ENCODE results near the gene THRAP3. TPM values are rescaled to one million over a fixed set of nuclear protein-coding genes. Genes with fewer than 3 reads are reported as not detected.

The THRAP3 gene
- total and polyA plus RNA-seq, 9 of the 15 experiments (the other 6 are each of a cell fraction or from before 2014, with no cell fraction given), result 66.2 to 135 (median 113) TPM

- TF ChIP-seq HBP1 (CRISPR knock-in tag; IDR thresholded peaks at IDR 0.05) (no peak), PTBP1 (IDR thresholded peaks at IDR 0.05; ENCODE audit: low read depth, low read length) (no peak), CXXC5 (CRISPR knock-in tag; IDR thresholded peaks at IDR 0.05) (0 out of 2 replicates have a peak, but pooled peaks have one; percentile 39), ARHGAP35 (IDR thresholded peaks at IDR 0.05; ENCODE audit: partially characterized antibody) (no peak), ID3 (CRISPR knock-in tag; IDR thresholded peaks at IDR 0.05) (no peak), ID3 (tag; IDR thresholded peaks at IDR 0.05) (no peak), GABPB2 (CRISPR knock-in tag; conservative IDR thresholded peaks at IDR 0.05) (no peak), ZNF280A (IDR thresholded peaks at IDR 0.05; ENCODE audit: low read depth, partially characterized antibody) (no peak), ELF2 (CRISPR knock-in tag; IDR thresholded peaks at IDR 0.05) (no peak), MXD1 (CRISPR knock-in tag; IDR thresholded peaks at IDR 0.05; ENCODE audit: borderline replicate concordance, poor library complexity, severe bottlenecking) (no peak), RCOR1 (IDR thresholded peaks at IDR 0.05; ENCODE audit: borderline replicate concordance in 1 of 2, low read depth in 2 of 2, low read length in 2 of 2) (0 out of 4 replicates have a peak, but pooled peaks of 1 of the 2 experiments have one; percentile 21), NCOR1 (IDR thresholded peaks at IDR 0.05) (no peak), ILF3 (IDR thresholded peaks at IDR 0.05; ENCODE audit: borderline replicate concordance) (0 out of 2 replicates have a peak, but pooled peaks have one; percentile 66), ETV1 (tag; conservative IDR thresholded peaks at IDR 0.05; ENCODE audit: low read depth) (no peak), PTTG1 (tag; IDR thresholded peaks at IDR 0.05; ENCODE audit: low read depth) (no peak)
- TF ChIP-seq, protein P1, sequence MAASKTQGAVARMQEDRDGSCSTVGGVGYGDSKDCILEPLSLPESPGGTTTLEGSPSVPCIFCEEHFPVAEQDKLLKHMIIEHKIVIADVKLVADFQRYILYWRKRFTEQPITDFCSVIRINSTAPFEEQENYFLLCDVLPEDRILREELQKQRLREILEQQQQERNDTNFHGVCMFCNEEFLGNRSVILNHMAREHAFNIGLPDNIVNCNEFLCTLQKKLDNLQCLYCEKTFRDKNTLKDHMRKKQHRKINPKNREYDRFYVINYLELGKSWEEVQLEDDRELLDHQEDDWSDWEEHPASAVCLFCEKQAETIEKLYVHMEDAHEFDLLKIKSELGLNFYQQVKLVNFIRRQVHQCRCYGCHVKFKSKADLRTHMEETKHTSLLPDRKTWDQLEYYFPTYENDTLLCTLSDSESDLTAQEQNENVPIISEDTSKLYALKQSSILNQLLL (CRISPR knock-in tag; IDR thresholded peaks at IDR 0.05; ENCODE audit: borderline replicate concordance), result no peak
- TF ChIP-seq, protein P2, sequence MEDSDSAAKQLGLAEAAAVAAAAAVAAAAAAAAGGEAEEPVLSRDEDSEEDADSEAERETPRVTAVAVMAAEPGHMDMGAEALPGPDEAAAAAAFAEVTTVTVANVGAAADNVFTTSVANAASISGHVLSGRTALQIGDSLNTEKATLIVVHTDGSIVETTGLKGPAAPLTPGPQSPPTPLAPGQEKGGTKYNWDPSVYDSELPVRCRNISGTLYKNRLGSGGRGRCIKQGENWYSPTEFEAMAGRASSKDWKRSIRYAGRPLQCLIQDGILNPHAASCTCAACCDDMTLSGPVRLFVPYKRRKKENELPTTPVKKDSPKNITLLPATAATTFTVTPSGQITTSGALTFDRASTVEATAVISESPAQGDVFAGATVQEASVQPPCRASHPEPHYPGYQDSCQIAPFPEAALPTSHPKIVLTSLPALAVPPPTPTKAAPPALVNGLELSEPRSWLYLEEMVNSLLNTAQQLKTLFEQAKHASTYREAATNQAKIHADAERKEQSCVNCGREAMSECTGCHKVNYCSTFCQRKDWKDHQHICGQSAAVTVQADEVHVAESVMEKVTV (CRISPR knock-in tag; IDR thresholded peaks at IDR 0.05), result peak; percentile 85
- TF ChIP-seq, protein P3, sequence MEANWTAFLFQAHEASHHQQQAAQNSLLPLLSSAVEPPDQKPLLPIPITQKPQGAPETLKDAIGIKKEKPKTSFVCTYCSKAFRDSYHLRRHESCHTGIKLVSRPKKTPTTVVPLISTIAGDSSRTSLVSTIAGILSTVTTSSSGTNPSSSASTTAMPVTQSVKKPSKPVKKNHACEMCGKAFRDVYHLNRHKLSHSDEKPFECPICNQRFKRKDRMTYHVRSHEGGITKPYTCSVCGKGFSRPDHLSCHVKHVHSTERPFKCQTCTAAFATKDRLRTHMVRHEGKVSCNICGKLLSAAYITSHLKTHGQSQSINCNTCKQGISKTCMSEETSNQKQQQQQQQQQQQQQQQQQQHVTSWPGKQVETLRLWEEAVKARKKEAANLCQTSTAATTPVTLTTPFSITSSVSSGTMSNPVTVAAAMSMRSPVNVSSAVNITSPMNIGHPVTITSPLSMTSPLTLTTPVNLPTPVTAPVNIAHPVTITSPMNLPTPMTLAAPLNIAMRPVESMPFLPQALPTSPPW (CRISPR knock-in tag; IDR thresholded peaks at IDR 0.05), result 0 out of 2 replicates have a peak, but pooled peaks have one; percentile 36
Measured at GRCh38 chr1:36285443-36286101, 61.3 kb downstream of the THRAP3 start (continued).

All from K562 (cell line).